Measurements from ENCODE around the gene PTPN6. TPM values are rescaled to one million over a fixed set of nuclear protein-coding genes. Genes with fewer than 3 reads are reported as not detected.

PTPN6 gene
- total and polyA plus RNA-seq, 4 donors = 38.2 to 222 (median 170) TPM

DNA sequence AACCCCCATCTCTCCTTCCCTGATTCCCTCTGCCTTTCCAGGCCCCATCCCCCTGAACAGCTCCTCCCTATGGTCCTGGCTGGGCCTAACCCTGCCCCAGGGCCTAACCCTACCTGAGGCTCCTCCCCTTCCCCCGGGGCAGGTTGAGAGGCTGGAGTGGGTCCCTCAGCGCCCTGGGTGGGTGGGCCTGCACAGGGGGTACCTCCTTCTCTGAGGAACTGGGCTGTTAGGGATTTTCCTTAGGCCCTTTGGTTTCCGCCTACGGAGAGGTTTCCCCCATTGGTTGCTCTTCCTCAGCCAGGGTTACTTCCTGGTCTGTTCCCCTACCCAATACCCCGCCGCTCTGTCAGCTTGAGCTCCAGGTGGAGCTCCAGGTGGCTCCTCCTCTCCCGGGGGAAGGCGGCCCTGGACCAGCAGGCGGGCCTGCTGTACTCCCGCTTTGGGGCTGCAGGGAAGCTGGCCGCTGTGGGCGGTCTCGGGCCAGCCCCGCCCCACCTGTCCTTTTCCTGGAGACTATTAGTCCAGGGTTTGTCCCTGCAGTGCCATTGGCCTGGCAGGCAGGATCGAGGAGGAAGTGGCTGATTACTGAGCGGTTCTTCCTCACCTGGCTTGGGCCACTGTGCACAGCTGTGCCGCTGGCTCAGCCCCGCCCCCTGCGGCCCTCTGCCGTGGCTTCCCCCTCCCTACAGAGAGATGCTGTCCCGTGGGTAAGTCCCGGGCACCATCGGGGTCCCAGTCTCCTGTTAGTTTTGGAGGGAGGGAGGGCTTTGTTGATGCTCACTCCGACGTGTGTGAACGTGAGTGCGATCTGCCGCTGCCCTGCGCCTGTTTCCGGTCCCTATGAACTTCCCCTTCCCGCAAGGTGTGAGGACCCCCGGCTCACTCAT lies 4.9 kb upstream of the PTPN6 start:
- no peaks in the 10 kb centered on the region for H3K27me3 ChIP-seq (ENCODE audit: control insufficient read depth in 3 of 3, insufficient read depth in 3 of 3, low read length in 2 of 3)
- ATAC-seq (ENCODE audit: insufficient read depth, low FRiP score) (peak; percentile 59), DNase-seq (peak; percentile 71 to 86 (median 85))
- H3K9ac ChIP-seq (ENCODE audit: insufficient read depth in 1 of 2, low read length in 2 of 2) = no peak overlapping the region
- WGBS, 2 donors = 15 to 28% methylated on average over 31 to 32 of the region's 32 CpGs
- H3K9me3 ChIP-seq (ENCODE audit: control insufficient read depth in 4 of 4, insufficient read depth in 3 of 4, low read length in 3 of 4) = no peaks in the 10 kb centered on the region
- peak overlapping the region in 1 of 2 donors; percentile 50 for H3K27ac ChIP-seq (ENCODE audit: low read depth in 1 of 2, low read length in 1 of 2)
- peak overlapping the region; percentile 4 for H3K4me3 ChIP-seq
- TF ChIP-seq, protein P1, sequence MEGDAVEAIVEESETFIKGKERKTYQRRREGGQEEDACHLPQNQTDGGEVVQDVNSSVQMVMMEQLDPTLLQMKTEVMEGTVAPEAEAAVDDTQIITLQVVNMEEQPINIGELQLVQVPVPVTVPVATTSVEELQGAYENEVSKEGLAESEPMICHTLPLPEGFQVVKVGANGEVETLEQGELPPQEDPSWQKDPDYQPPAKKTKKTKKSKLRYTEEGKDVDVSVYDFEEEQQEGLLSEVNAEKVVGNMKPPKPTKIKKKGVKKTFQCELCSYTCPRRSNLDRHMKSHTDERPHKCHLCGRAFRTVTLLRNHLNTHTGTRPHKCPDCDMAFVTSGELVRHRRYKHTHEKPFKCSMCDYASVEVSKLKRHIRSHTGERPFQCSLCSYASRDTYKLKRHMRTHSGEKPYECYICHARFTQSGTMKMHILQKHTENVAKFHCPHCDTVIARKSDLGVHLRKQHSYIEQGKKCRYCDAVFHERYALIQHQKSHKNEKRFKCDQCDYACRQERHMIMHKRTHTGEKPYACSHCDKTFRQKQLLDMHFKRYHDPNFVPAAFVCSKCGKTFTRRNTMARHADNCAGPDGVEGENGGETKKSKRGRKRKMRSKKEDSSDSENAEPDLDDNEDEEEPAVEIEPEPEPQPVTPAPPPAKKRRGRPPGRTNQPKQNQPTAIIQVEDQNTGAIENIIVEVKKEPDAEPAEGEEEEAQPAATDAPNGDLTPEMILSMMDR (IDR thresholded peaks at IDR 0.05; ENCODE audit: control extremely low read depth, extremely low read depth) = no peak
- H3K4me1 ChIP-seq (ENCODE audit: control insufficient read depth in 5 of 5, insufficient read depth in 5 of 5, low read length in 5 of 5) = peaks cover 0 to 19% (median 12%) of the 10 kb centered on the region in 5 donors
- H3K36me3 ChIP-seq (ENCODE audit: control insufficient read depth in 4 of 4, insufficient read depth in 4 of 4, low read length in 4 of 4) = peaks cover 0 to 14% (median 12%) of the 10 kb centered on the region in 4 donors

DNA sequence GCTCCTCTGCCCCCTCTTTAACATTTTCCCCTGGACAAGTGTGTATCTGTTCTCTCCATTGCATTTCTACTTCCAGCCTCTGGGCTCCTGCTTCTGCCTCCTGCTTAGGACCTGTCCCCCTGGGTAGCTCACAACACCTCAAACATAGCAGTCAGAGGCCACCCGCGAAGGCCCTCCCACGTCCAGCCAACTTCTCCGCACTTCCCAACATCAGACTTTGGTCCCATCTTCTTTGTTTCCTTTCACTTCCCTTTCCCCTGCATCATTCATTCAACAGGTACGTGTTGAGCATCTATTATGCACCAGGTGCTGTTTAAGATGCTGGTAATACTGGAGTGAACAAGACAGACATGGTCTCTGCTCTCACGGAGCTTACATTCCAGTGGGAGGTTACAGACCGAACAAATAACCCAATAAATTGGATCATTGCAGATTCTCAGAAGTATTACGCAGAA lies 4.2 kb upstream of the PTPN6 start:
- DNase-seq (no peak), ATAC-seq (ENCODE audit: insufficient read depth, low FRiP score) (no peak)
- WGBS, 2 donors = 61 to 78% methylated on average over 8 of the region's 8 CpGs
- Histone ChIP-seq H3K27me3 (ENCODE audit: control insufficient read depth in 3 of 3, insufficient read depth in 3 of 3, low read length in 2 of 3) (no peaks in the 10 kb centered on the region), H3K4me1 (ENCODE audit: control insufficient read depth in 5 of 5, insufficient read depth in 5 of 5, low read length in 5 of 5) (peaks cover 0 to 19% (median 12%) of the 10 kb centered on the region in 5 donors), H3K9ac (ENCODE audit: insufficient read depth in 1 of 2, low read length in 2 of 2) (no peak overlapping the region), H3K27ac (ENCODE audit: low read depth in 1 of 2, low read length in 1 of 2) (peak overlapping the region in 1 of 2 donors; percentile 50), H3K36me3 (ENCODE audit: control insufficient read depth in 4 of 4, insufficient read depth in 4 of 4, low read length in 4 of 4) (peaks cover 0 to 8% (median 6%) of the 10 kb centered on the region in 4 donors), H3K4me3 (peak overlapping the region; percentile 4), H3K9me3 (ENCODE audit: control insufficient read depth in 4 of 4, insufficient read depth in 3 of 4, low read length in 3 of 4) (no peaks in the 10 kb centered on the region)
- TF ChIP-seq, protein P1 (IDR thresholded peaks at IDR 0.05; ENCODE audit: control extremely low read depth, extremely low read depth) = no peak

DNA sequence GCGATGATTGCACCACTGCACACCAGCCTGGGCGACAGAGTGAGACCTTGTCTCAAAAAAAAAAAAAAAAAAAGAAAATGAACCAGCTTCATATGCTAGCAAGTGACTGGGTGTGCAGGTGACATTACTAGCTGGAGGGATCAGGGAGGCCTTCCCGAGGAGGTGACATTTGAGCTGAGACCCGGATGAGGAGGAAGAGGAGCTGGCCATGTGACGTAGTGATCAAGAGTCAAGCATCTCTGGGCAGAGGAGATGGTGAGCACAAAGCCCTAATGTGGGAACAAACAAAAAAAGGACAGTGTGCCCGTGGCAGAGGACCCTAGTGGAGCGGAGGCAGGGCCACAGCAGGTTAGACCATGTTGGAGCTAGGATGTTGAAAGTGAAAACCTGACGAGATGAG lies 3.5 kb upstream of the PTPN6 start:
- Histone ChIP-seq H3K27ac (ENCODE audit: low read depth in 1 of 2, low read length in 1 of 2) (no peak overlapping the region), H3K4me3 (no peak overlapping the region), H3K36me3 (ENCODE audit: control insufficient read depth in 4 of 4, insufficient read depth in 4 of 4, low read length in 4 of 4) (peaks cover 0 to 9% (median 7%) of the 10 kb centered on the region in 4 donors), H3K9me3 (ENCODE audit: control insufficient read depth in 4 of 4, insufficient read depth in 3 of 4, low read length in 3 of 4) (no peaks in the 10 kb centered on the region), H3K4me1 (ENCODE audit: control insufficient read depth in 5 of 5, insufficient read depth in 5 of 5, low read length in 5 of 5) (peaks cover 0 to 19% (median 12%) of the 10 kb centered on the region in 5 donors), H3K27me3 (ENCODE audit: control insufficient read depth in 3 of 3, insufficient read depth in 3 of 3, low read length in 2 of 3) (no peaks in the 10 kb centered on the region), H3K9ac (ENCODE audit: insufficient read depth in 1 of 2, low read length in 2 of 2) (no peak overlapping the region)
- DNase-seq (no peak), ATAC-seq (ENCODE audit: insufficient read depth, low FRiP score) (no peak)
- 87% methylated on average over 8 of the region's 8 CpGs for WGBS, 2 donors
- TF ChIP-seq, protein P1 (IDR thresholded peaks at IDR 0.05; ENCODE audit: control extremely low read depth, extremely low read depth) = no peak
